Measurements from ENCODE around the gene VDAC2. TPM values are rescaled to one million over a fixed set of nuclear protein-coding genes. Genes with fewer than 3 reads are reported as not detected.

VDAC2 gene
- total RNA-seq, 1 donor from 2014 or later = 219 TPM

Other genes starting within 250 kb of the VDAC2 start
- gene SAMD8, start 99.1 kb upstream of the VDAC2 start, total RNA-seq = 14.9 and 15.6 TPM in 2 replicates
- gene COMTD1, start 25.2 kb downstream of the VDAC2 start, total RNA-seq = 38.5 and 38.7 TPM in 2 replicates
- gene ZNF503, start 191.0 kb downstream of the VDAC2 start, total RNA-seq = 0.30 and 0.34 TPM in 2 replicates
- not detected in 2 replicates for gene LRMDA, start 220.8 kb downstream of the VDAC2 start, total RNA-seq

All from activated T-helper 2 cell treated with anti-CD3 and anti-CD28 coated beads, Interferon-gamma antibody, Interleukin-2, Interleukin-4, amounts not matched to agents 10 μg/mL and 5 μg/mL and 100 μg/mL, durations not matched to agents 14 hours and 24 hours and 36 hours (primary cell).